HUES48 (cell line): ENCODE measurements around the gene SLC15A1.
"Not testable (repeated sequence)": the region's sequence is repeated elsewhere in the genome, so short reads cannot be mapped to it uniquely, and the experiment has no call there.

ENCODE experiments used
- H3K27ac ChIP-seq: one replicate; pipeline ENCODE4 v1.7.0; 2013; ENCODE audit warnings: low read depth, low read length, inconsistent platforms
- H3K27me3 ChIP-seq: 2 replicates; pipeline ENCODE4 v1.6.1; 2013; ENCODE audit warnings: mild to moderate bottlenecking, low read length; ENCODE audit not compliant: control insufficient read depth, insufficient read depth
- H3K36me3 ChIP-seq: 2 replicates; pipeline ENCODE4 v1.6.1; 2013; ENCODE audit warnings: low read length; ENCODE audit not compliant: control insufficient read depth, insufficient read depth
- H3K4me1 ChIP-seq: 2 replicates; pipeline ENCODE4 v1.6.1; 2013; ENCODE audit warnings: mild to moderate bottlenecking, low read length; ENCODE audit not compliant: control insufficient read depth, insufficient read depth
- H3K4me3 ChIP-seq: 2 replicates; pipeline ENCODE4 v1.5.1; 2013; ENCODE audit warnings: mild to moderate bottlenecking, low read depth, low read length
- H3K9ac ChIP-seq: 2 replicates; pipeline ENCODE4 v1.6.1; 2013; ENCODE audit warnings: mild to moderate bottlenecking, low read depth, low read length, moderate library complexity
- H3K9me3 ChIP-seq: 2 replicates; pipeline ENCODE4 v1.6.1; 2013; ENCODE audit warnings: low read length; ENCODE audit not compliant: control insufficient read depth, insufficient read depth

SLC15A1 gene

DNA sequence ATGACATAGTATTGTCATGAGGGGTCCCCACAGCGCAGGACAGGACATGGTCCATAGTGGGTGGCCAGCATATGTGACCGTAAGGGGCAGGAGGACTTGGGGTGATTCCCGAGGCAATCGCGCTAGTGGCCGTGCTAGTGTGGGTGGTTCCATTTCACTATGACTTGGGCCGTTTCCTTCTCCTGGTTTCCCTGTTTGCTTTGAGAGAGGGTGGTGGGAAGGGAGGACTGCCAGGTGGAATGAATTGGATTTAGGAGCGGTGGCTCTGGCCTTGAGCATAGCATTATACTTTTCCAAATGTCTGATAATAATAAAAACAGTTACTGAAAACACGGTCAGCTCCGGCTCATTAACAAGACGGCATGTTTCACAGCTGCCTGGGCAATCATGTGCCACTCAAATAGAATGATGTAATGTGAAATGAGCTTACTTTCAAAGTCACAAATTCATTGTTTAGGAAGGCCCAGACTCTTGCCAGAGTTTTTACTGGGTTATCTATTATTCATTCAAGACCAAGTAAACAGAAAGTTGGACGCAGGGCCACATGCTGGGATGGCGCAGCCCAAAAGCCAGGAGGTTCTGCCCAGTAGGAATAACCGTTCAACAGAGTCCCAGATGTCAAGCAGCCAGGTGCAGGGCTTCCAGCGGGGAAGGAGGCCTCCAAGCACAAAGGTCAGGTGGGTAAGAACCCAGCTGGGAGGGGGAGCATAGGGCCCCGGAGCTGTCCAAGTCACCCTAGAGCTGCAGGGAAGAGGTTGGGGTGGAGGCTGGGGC, 19.6 kb upstream of the SLC15A1 start:
- H3K9me3 ChIP-seq: no peaks in the 10 kb centered on the region
- H3K36me3 ChIP-seq: no peaks in the 10 kb centered on the region
- H3K27ac ChIP-seq: no peak overlapping the region
- H3K27me3 ChIP-seq: no peaks in the 10 kb centered on the region
- H3K4me3 ChIP-seq: no peak overlapping the region
- H3K9ac ChIP-seq: no peak overlapping the region
- no peaks in the 10 kb centered on the region for H3K4me1 ChIP-seq

DNA sequence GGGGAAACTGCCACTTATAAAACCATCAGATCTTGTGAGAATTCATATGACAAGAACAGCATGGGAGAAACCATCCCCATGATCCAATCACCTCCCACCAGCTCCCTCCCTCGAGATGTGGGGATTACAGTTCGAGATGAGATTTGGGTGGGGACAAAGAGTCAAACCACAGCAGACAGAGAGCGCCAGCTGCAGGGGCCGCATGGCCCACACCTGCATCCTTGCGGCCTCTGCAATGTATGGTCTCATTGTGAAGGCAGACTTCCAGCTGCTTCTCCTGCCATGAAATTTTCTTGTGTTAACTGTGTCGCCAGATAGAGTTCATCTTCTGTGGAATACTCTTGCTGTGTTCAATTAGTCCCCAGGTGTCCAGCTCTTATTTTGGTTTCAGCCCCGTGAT, 17.3 kb upstream of the SLC15A1 start:
- Histone ChIP-seq H3K36me3 (no peaks in the 10 kb centered on the region), H3K4me3 (no peak overlapping the region), H3K4me1 (no peaks in the 10 kb centered on the region), H3K27me3 (no peaks in the 10 kb centered on the region), H3K9ac (no peak overlapping the region), H3K9me3 (no peaks in the 10 kb centered on the region), H3K27ac (no peak overlapping the region)

DNA sequence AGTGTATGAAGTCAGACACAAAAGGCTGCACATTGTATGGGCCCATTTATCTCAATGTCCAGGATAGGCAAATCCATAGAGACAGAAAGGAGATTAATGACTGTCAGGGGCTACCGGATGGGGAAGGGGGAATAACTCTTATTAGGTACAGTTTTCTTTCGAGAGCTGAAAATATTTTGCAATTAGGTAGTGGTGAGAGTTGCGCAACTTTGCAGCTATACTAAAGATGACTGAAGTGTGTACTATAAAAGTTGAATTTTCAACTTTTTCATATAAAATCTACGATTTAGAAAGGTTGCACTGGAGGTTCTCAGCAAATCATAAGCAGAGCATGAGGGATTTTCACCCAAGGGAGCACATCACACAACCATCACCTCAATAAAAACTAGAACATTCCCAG, 16.1 kb upstream of the SLC15A1 start:
- Histone ChIP-seq H3K4me1 (no peaks in the 10 kb centered on the region), H3K27ac (no peak overlapping the region), H3K9me3 (no peaks in the 10 kb centered on the region), H3K9ac (no peak overlapping the region), H3K36me3 (no peaks in the 10 kb centered on the region), H3K4me3 (no peak overlapping the region), H3K27me3 (no peaks in the 10 kb centered on the region)

DNA sequence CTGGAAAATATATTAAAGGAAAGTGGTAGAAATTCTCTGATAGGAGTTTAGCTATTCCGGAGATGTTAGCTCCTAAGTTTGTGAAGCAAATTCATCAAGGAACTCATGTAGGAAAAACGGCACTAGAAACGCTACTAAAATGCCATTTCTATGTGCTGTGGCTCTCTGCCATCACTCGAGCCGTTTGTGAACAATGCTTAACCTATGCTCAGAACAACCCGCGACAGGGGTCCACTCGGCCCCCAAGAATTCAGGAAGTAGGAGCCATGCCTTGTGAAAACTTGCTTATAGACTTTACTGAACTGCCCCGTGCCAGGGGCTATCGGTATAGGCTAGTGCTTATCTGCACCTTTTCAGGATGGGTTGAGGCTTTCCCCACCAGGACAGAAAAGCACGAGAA, 14.2 kb upstream of the SLC15A1 start:
- no peaks in the 10 kb centered on the region for H3K4me1 ChIP-seq
- H3K27me3 ChIP-seq: no peaks in the 10 kb centered on the region
- no peak overlapping the region for H3K4me3 ChIP-seq
- H3K36me3 ChIP-seq: no peaks in the 10 kb centered on the region
- H3K9ac ChIP-seq: no peak overlapping the region
- no peak overlapping the region for H3K27ac ChIP-seq
- no peaks in the 10 kb centered on the region for H3K9me3 ChIP-seq

DNA sequence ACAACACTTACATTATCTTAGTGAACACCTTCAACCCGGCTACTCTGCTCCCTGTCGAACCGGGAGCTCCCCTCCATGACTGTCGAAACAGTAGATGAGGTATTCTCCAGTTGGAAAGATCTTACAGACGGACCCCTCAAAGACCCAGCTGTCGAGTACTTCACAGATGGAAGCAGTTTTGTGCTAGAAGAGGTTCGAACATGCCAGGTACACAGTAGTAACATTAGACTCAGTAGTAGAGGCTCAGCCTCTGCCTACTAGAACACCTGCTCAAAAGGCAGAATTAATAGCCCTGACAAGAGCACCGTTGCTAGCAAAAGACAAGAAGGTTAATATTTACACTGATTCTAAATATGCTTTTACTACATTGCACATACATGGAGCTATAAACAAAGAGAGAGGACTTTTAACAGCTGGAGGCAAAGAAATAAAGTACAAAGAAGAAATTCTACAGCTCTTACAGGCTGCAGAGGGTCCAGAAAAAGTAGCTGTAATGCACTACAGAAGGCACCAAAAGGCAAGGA, 13.6 kb upstream of the SLC15A1 start:
- H3K9ac ChIP-seq: no peak overlapping the region
- H3K4me3 ChIP-seq: no peak overlapping the region
- no peak overlapping the region for H3K27ac ChIP-seq
- no peaks in the 10 kb centered on the region for H3K36me3 ChIP-seq
- no peaks in the 10 kb centered on the region for H3K9me3 ChIP-seq
- no peaks in the 10 kb centered on the region for H3K27me3 ChIP-seq
- H3K4me1 ChIP-seq: no peaks in the 10 kb centered on the region

DNA sequence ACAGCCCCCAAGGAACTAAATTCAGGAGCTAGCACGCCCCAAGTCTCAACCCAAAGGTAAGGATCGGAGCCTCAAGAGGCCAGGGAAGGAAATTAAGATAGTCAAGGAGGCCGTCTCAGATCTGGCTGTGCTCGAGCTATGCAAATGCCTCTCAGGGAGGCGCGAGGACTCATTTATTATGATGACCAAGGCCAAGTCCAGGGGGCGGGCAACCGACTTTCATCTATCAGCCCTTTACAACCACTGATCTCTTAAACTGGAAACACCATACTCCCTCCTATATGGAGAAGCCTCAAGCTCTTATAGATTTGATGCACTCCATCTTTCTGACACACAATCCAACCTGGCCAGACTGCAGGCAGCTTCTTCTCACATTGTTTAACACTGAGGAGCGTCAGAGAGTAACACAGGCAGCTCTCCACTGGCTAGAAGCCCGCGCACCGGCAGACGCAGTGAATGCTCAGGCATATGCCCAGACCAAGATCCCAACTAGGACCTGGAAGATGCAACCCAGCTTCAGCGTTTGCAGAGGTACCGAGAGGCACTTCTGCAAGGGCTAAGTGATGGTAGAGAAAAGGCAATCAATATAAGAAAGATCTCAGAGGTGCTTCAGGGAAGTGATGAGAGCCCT, 9.6 kb upstream of the SLC15A1 start:
- no peak overlapping the region for H3K9ac ChIP-seq
- peaks cover 4% of the 10 kb centered on the region; the same call in 1 of the 2 replicates for H3K9me3 ChIP-seq
- no peak overlapping the region for H3K27ac ChIP-seq

DNA sequence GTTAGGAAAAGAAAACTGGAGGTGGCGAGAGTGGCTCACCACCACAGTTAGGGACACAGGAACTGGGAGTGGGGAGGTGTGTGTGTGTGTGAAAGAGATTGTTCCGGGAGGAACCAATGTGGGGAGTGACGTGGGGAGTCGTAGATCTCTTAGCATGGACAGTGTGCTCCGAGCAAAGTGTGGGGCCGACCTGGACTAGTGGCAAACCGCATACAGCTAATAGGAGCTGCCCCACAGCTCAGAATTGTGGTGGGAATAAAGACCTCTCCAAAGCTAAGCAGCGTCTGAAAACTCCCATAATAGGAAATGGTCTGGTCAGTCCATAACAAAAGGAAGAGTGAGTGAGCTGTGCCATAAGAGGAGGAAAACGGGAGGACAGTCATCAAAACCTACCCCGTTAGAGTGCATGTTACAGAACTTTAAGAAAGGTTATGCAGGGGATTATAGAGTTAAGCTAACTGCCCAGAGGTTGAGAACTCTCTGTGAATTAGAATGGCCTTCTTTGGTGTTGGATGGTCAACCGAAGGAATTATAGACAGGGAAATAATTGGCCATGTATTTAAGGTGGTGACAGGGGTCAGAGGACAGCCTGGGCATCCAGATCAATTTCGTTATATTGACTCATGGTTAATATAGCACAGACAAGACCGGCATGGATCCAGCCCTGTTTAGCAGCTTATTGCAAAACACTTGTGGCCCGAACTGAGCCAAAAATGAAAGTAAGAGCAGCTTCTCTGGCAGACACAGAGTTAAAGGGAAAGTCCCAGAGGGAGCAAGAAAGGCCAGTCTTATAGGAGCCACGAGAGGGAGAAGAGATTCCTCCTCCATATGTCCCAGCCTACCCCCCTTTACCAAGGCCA, 8.9 kb upstream of the SLC15A1 start:
- Histone ChIP-seq H3K4me3 (no peak overlapping the region), H3K9ac (no peak overlapping the region), H3K9me3 (peaks cover 4% of the 10 kb centered on the region; the same call in 1 of the 2 replicates)

More for the DNA sequence above, 9.6 kb upstream of the SLC15A1 start:
- H3K36me3 ChIP-seq: no peaks in the 10 kb centered on the region
- H3K27me3 ChIP-seq: no peaks in the 10 kb centered on the region
- no peak overlapping the region for H3K4me3 ChIP-seq
- no peaks in the 10 kb centered on the region for H3K4me1 ChIP-seq

DNA sequence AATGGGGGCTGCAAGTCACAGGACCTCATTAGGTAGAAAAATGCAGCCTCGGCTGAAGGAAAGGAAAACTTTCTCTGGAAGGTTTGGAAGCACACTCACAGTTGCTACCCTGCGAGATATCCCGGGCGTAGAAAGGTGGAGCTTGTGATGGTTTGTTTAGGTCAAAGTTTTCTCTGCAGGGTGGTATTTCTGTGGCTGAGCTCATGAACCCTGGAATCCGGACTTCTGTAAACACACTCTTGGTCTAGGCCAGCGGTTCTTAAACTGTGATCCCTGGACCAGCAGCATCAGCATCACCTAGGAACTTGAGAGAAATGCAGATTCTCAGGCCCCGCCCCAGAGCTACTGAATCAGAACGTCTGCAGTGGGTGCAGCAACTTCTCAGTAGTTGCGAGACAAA, 3.3 kb upstream of the SLC15A1 start:
- Histone ChIP-seq H3K9ac (no peak overlapping the region), H3K9me3 (peaks cover 4% of the 10 kb centered on the region; the same call in 1 of the 2 replicates), H3K4me1 (peaks cover 7% of the 10 kb centered on the region), H3K27ac (no peak overlapping the region), H3K4me3 (no peak overlapping the region), H3K27me3 (peaks cover 24% of the 10 kb centered on the region), H3K36me3 (no peaks in the 10 kb centered on the region)

More for the DNA sequence above, 8.9 kb upstream of the SLC15A1 start:
- H3K36me3 ChIP-seq: no peaks in the 10 kb centered on the region
- H3K27ac ChIP-seq: no peak overlapping the region
- H3K4me1 ChIP-seq: no peaks in the 10 kb centered on the region
- no peaks in the 10 kb centered on the region for H3K27me3 ChIP-seq

DNA sequence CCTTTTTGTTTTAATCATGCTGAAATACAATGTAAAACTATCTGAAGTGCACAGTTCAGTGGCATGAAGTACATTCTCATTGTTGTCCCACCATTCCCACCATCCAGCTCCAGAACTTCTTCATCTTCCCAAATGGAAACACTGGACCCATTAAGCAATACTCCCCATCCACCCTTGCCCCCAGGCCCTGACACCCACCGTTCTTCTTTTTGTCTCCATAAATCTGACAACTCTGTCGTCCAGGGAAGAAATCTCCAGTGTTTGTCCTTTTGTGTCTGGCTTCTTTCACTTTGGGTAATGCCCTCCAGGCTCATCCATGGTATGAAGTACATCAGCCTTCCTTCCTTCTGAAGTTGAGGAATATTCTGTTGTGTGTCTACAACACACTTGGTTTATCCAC, 2.6 kb upstream of the SLC15A1 start:
- Histone ChIP-seq H3K36me3 (no peaks in the 10 kb centered on the region), H3K9me3 (no peaks in the 10 kb centered on the region), H3K27me3 (peaks cover 24% of the 10 kb centered on the region), H3K4me1 (peaks cover 7% of the 10 kb centered on the region), H3K4me3 (no peak overlapping the region), H3K9ac (no peak overlapping the region), H3K27ac (no peak overlapping the region)

DNA sequence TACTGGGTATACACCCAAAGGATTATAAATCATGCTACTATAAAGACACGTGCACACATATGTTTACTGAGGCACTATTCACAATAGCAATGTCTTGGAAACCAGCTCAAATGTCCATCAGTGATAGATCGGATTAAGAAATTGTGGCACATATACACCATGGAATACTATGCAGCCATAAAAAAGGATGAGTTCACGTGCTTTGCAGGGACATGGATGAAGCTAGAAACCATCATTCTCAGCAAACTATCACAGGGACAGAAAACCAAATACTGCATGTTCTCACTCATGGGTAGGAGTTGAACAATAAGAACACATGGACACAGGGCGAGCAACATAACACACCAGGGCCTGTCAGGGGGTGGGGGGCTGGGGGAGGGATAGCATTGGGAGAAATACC, 2.0 kb upstream of the SLC15A1 start:
- H3K36me3 ChIP-seq, H3K4me3 ChIP-seq, H3K9ac ChIP-seq, H3K4me1 ChIP-seq, H3K27ac ChIP-seq, H3K9me3 ChIP-seq: not testable (repeated sequence)
- peaks cover 24% of the 10 kb centered on the region for H3K27me3 ChIP-seq
